IMR-90 (cell line): Measurements from ENCODE around the gene RASSF9. TPM values are rescaled to one million over a fixed set of nuclear protein-coding genes. Genes with fewer than 3 reads are reported as not detected.

ENCODE experiments used
- ATAC-seq: fragments of 200-7000 bp; cut with Tn5 transposase; 2 replicates; pipeline ENCODE4 v1.9.1; 2020; ENCODE audit warnings: low read depth, mild to moderate bottlenecking, moderate library complexity
- BruUV-seq: library from RNA; stranded (reverse); fragments of 400-500 nt; replicated peaks from 2 replicates; lab custom pipeline; 2021; lab: Mats Ljungman, UMichigan
- CTCF ChIA-PET: fragments of 300-600 bp; formaldehyde crosslinking; extraction: SDS; loops from one replicate; lab custom pipeline; 2021; ENCODE audit warnings: antibody characterized with exemption; lab: Yijun Ruan, JAX
- POLR2A ChIA-PET: fragments of 300-600 bp; sonication (Branson Sonifier 250); formaldehyde crosslinking; loops from one replicate; lab custom pipeline; 2022; ENCODE audit warnings: antibody characterized with exemption; ENCODE audit not compliant: unreplicated experiment; lab: Charles Lee
- DNase-seq: peaks from one replicate; pipeline ENCODE4 v3.0.0; 2013
- H2AFZ ChIP-seq: replicated peaks from 2 replicates; pipeline ENCODE3; 2013; ENCODE audit warnings: low read length, mild to moderate bottlenecking; ENCODE audit not compliant: poor library complexity
- H2AK5ac ChIP-seq: 2 replicates; pipeline ENCODE4 v1.6.1; 2013; ENCODE audit warnings: low read depth, low read length, inconsistent platforms
- H2AK9ac ChIP-seq: replicated peaks from 2 replicates; pipeline ENCODE3; 2013; ENCODE audit warnings: mild to moderate bottlenecking, low read depth, low read length, moderate library complexity; ENCODE audit not compliant: poor library complexity
- H2BK120ac ChIP-seq: 2 replicates; pipeline ENCODE4 v1.6.1; 2013; ENCODE audit warnings: low read depth, low read length, inconsistent platforms
- H2BK15ac ChIP-seq: 3 replicates; pipeline ENCODE4 v1.6.1; 2013; ENCODE audit warnings: low read depth, low read length, inconsistent platforms
- H2BK20ac ChIP-seq: 2 replicates; pipeline ENCODE4 v1.6.1; 2013; ENCODE audit warnings: low read depth, mild to moderate bottlenecking, inconsistent platforms, low read length, moderate library complexity
- H2BK5ac ChIP-seq: 2 replicates; pipeline ENCODE4 v1.6.1; 2013; ENCODE audit warnings: mild to moderate bottlenecking, low read depth, low read length, inconsistent platforms; ENCODE audit not compliant: poor library complexity, severe bottlenecking
- H3K14ac ChIP-seq: replicated peaks from 2 replicates; pipeline ENCODE4 v1.6.1; 2013; ENCODE audit warnings: low read depth, low read length, inconsistent platforms
- H3K18ac ChIP-seq: 2 replicates; pipeline ENCODE4 v1.6.1; 2013; ENCODE audit warnings: low read depth, low read length, control low read depth
- H3K23ac ChIP-seq: 2 replicates; pipeline ENCODE4 v1.6.1; 2013; ENCODE audit warnings: low read depth, low read length, inconsistent platforms
- H3K27ac ChIP-seq: 2 replicates; pipeline ENCODE4 v1.5.1; 2013; ENCODE audit warnings: mild to moderate bottlenecking, control low read depth, low read length; ENCODE audit not compliant: insufficient read depth
- H3K27me3 ChIP-seq: 2 replicates; pipeline ENCODE4 v1.6.1; 2013; ENCODE audit warnings: low read length; ENCODE audit not compliant: control insufficient read depth, insufficient read depth
- H3K36me3 ChIP-seq: 2 replicates; pipeline ENCODE4 v1.6.1; 2013; ENCODE audit warnings: low read length, mixed read lengths; ENCODE audit not compliant: control insufficient read depth, insufficient read depth
- H3K4ac ChIP-seq: 2 replicates; pipeline ENCODE4 v1.6.1; 2013; ENCODE audit warnings: low read depth, low read length, inconsistent platforms
- H3K4me1 ChIP-seq: 2 replicates; pipeline ENCODE4 v1.6.1; 2013; ENCODE audit warnings: low read length, mixed read lengths; ENCODE audit not compliant: control insufficient read depth, insufficient read depth
- H3K4me2 ChIP-seq: 2 replicates; pipeline ENCODE4 v1.6.1; 2013; ENCODE audit warnings: low read depth, mild to moderate bottlenecking, control low read depth, low read length, moderate library complexity
- H3K4me3 ChIP-seq: 2 replicates; pipeline ENCODE4 v1.5.1; 2013; ENCODE audit warnings: low read depth, mild to moderate bottlenecking, control low read depth, low read length, moderate library complexity; ENCODE audit not compliant: insufficient read depth
- H3K56ac ChIP-seq: 2 replicates; pipeline ENCODE4 v1.6.1; 2013; ENCODE audit warnings: low read length, inconsistent platforms; ENCODE audit not compliant: insufficient read depth; ENCODE audit errors: extremely low read depth
- H3K79me1 ChIP-seq, 2 experiments: 2 replicates each; pipeline ENCODE4 v1.6.1; 2013; ENCODE audit warnings: low read length in 2 of 2, inconsistent platforms in 1 of 2, low read depth in 1 of 2
- H3K9ac ChIP-seq: 2 replicates; pipeline ENCODE4 v1.6.1; 2013; ENCODE audit warnings: low read depth, low read length, control low read depth
- H3K9me1 ChIP-seq: 2 replicates; pipeline ENCODE4 v1.6.1; 2013; ENCODE audit warnings: low read length, inconsistent platforms; ENCODE audit not compliant: insufficient read depth
- H3K9me3 ChIP-seq: 2 replicates; pipeline ENCODE4 v1.6.1; 2013; ENCODE audit warnings: low read length; ENCODE audit not compliant: control insufficient read depth, insufficient read depth
- H4K20me1 ChIP-seq: 2 replicates; pipeline ENCODE4 v1.6.1; 2013; ENCODE audit warnings: low read length, inconsistent platforms; ENCODE audit not compliant: insufficient read depth
- H4K5ac ChIP-seq: 2 replicates; pipeline ENCODE4 v1.6.1; 2013; ENCODE audit warnings: mild to moderate bottlenecking, low read depth, low read length, control low read depth
- H4K8ac ChIP-seq, 2 experiments: 2 replicates each; pipeline ENCODE4 v1.6.1; 2013; ENCODE audit warnings: low read depth in 2 of 2, low read length in 2 of 2, control low read depth in 1 of 2, inconsistent platforms in 1 of 2
- H4K91ac ChIP-seq: 2 replicates; pipeline ENCODE4 v1.6.1; 2013; ENCODE audit warnings: low read depth, low read length, inconsistent platforms; ENCODE audit not compliant: insufficient read depth
- CTCF ChIP-seq: conservative IDR thresholded peaks from 2 replicates; pipeline ENCODE4 v1.5.1; 2012; ENCODE audit warnings: mild to moderate bottlenecking, low read depth, low read length, improper control_type of control experiment
- ELK1 ChIP-seq: fragments of 150-350 bp; IDR thresholded peaks from 2 replicates; pipeline ENCODE4 v1.6.1; 2016; ENCODE audit warnings: low read depth, mild to moderate bottlenecking, low read length, moderate library complexity, borderline replicate concordance
- MAFK ChIP-seq: IDR thresholded peaks from 2 replicates; pipeline ENCODE4 v1.6.1; 2012; ENCODE audit warnings: low read depth, low read length, improper control_type of control experiment
- MAZ ChIP-seq: IDR thresholded peaks from 2 replicates; pipeline ENCODE4 v1.6.1; 2012; ENCODE audit warnings: low read depth, mild to moderate bottlenecking, low read length, improper control_type of control experiment, moderate library complexity, borderline replicate concordance
- NFE2L2 ChIP-seq: fragments of 150-350 bp; IDR thresholded peaks from 2 replicates; pipeline ENCODE4 v1.6.1; 2016; ENCODE audit warnings: low read depth, mild to moderate bottlenecking, low read length
- SMC3 ChIP-seq: fragments of 150-350 bp; IDR thresholded peaks from 2 replicates; pipeline ENCODE4 v1.6.1; 2016; ENCODE audit warnings: low read depth, mild to moderate bottlenecking, antibody characterized with exemption, low read length, moderate library complexity
- WGBS, 2 experiments: methylation state at CpG; one replicate each; pipeline versions ENCODE4 v1.1.5 to v1.1.7; 2013; ENCODE audit warnings: missing lambda C conversion rate in 2 of 2; ENCODE audit not compliant: insufficient read length in 1 of 2; ENCODE audit errors: extremely low coverage in 2 of 2; 5-methylcytosine and 5-hydroxymethylcytosine counted together
- dilution Hi-C: fragments of 300-500 bp; cut with HindIII; formaldehyde crosslinking; loops from one replicate; pipeline ENCODE4 v1.14.3; 2018; ENCODE audit warnings: low sequenced_read_pairs; ENCODE audit not compliant: unreplicated experiment
- in situ Hi-C: fragments of 300-500 bp; cut with MboI; formaldehyde crosslinking; loops from 3 replicates; pipeline ENCODE4 v1.14.3; 2019; ENCODE audit warnings: low sequenced_read_pairs, inconsistent platforms, mixed read lengths
- intact Hi-C: fragments of 100-400 bp; cut with micrococcal nuclease; formaldehyde crosslinking; loops from 2 replicates; pipeline ENCODE4 v1.10.0; 2022
- polyA plus RNA-seq, 3 experiments: library from polyadenylated mRNA; depleted of rRNA; stranded (reverse); fragments of >200 nt; gene quantifications; 2 replicates each; pipeline ENCODE4 v1.2.3, GENCODE V29; 2012; ENCODE audit warnings: low replicate concordance in 1 of 3
- total RNA-seq: library from RNA; depleted of rRNA; stranded (reverse); fragments of >200 nt; gene quantifications from 2 replicates; pipeline ENCODE4 v1.2.3, GENCODE V29; 2012

Gene RASSF9
- total and polyA plus RNA-seq, 2 of the 4 experiments (the other 2 are of a cell fraction), result 0.09 to 0.18 TPM

GRCh38 chr12:85759091-85759490 is 77.1 kb downstream of the RASSF9 start:
- Histone ChIP-seq H4K8ac (no peak overlapping the region), H2BK20ac (no peak overlapping the region), H3K23ac (no peak overlapping the region), H3K27me3 (no peaks in the 10 kb centered on the region), H2BK5ac (no peak overlapping the region), H3K9me3 (no peaks in the 10 kb centered on the region), H3K9me1 (no peaks in the 10 kb centered on the region), H3K56ac (no peak overlapping the region), H2AFZ (no peak overlapping the region), H3K4me3 (no peak overlapping the region), H3K79me1 (no peaks in the 10 kb centered on the region), H2BK15ac (no peak overlapping the region), H4K20me1 (no peaks in the 10 kb centered on the region), H3K4ac (no peak overlapping the region), H3K36me3 (no peaks in the 10 kb centered on the region), H4K91ac (no peak overlapping the region), H3K27ac (no peak overlapping the region), H3K18ac (no peak overlapping the region), H3K4me1 (no peaks in the 10 kb centered on the region), H2BK120ac (no peak overlapping the region), H3K9ac (no peak overlapping the region), H3K4me2 (no peak overlapping the region), H2AK5ac (no peak overlapping the region), H4K5ac (no peak overlapping the region), H2AK9ac (no peak overlapping the region), H3K14ac (no peak overlapping the region)
- DNase-seq (no peak), ATAC-seq (no peak)
- dilution Hi-C loops, result no loop called here
- 67% methylated on average over 1 of the region's 3 CpGs; no CpG with 5 or more reads in 1 of the 2 experiments for WGBS, 2 experiments
- CTCF ChIA-PET, result interaction anchor here (0.6 kb wide), 1 partner anchor 179 kb away, joined by 10 read pairs; no protein-coding TSS in a partner anchor
- in situ Hi-C loops, result no loop called here
- no TSS peak for BruUV-seq
- intact Hi-C loops, result no loop called here
- POLR2A ChIA-PET, result no interaction called here
- TF ChIP-seq MAFK, result no peak
- no peak for TF ChIP-seq ELK1
- TF ChIP-seq CTCF, result no peak
- TF ChIP-seq MAZ, result no peak
- no peak for TF ChIP-seq NFE2L2
- no peak for TF ChIP-seq SMC3
